K562 (cell line): Measurements from ENCODE around the gene TP73. TPM values are rescaled to one million over a fixed set of nuclear protein-coding genes. Genes with fewer than 3 reads are reported as not detected.

Source experiments
- ATAC-seq: fragments of 200-7000 bp; cut with Tn5 transposase; 3 replicates; pipeline ENCODE4 v1.9.1; 2020; ENCODE audit warnings: moderate library complexity
- BruUV-seq: library from RNA; stranded (reverse); fragments of 400-500 nt; replicated peaks from 2 replicates; lab custom pipeline; 2021; lab: Mats Ljungman, UMichigan
- CTCF ChIA-PET: fragments of 300-600 bp; formaldehyde crosslinking; extraction: SDS; loops from one replicate; lab custom pipeline; 2021; ENCODE audit warnings: low intra/inter-chr PET ratio; lab: Yijun Ruan, JAX
- POLR2A ChIA-PET: fragments of 300-600, 350-650 bp; sonication (Branson Sonifier 250); formaldehyde crosslinking; extraction: SDS; loops from one replicate; lab custom pipeline; 2021; ENCODE audit warnings: antibody characterized with exemption, inconsistent platforms; lab: Yijun Ruan, JAX
- DNase-seq, 4 experiments: peaks; one replicate each; pipeline versions ENCODE4 v3.0.0 to v3.0.0-alpha.2; 2011 to 2018; ENCODE audit warnings: low spot score in 3 of 4, mixed read lengths in 3 of 4; ENCODE audit errors: extremely low read depth in 1 of 4
- FAIRE-seq: peaks from 2 replicates; lab custom pipeline; 2011; peaks lifted over from hg19 to GRCh38; lab: Jason Lieb, UNC
- H2AFZ ChIP-seq: 2 replicates; pipeline ENCODE4 v1.6.0; 2011; ENCODE audit warnings: low read depth, low read length, control low read depth, inconsistent platforms
- H3K27ac ChIP-seq: fragments of 200-600 bp; 3 replicates; pipeline ENCODE4 v1.8.0; 2011; ENCODE audit warnings: low read depth, mild to moderate bottlenecking, control low read depth, inconsistent platforms, low read length, moderate library complexity, mixed read lengths; ENCODE audit errors: extremely low read depth
- H3K27me3 ChIP-seq, 2 experiments: fragments of 300-600 bp in 1 of 2; 2 replicates in 1 of 2; 3 replicates in 1 of 2; pipeline versions ENCODE4 v1.6.0 to v1.8.0; 2011; ENCODE audit warnings: inconsistent platforms in 2 of 2, low read length in 2 of 2, mild to moderate bottlenecking in 1 of 2, mixed read lengths in 1 of 2, moderate library complexity in 1 of 2; ENCODE audit not compliant: control insufficient read depth in 2 of 2, insufficient read depth in 2 of 2
- H3K36me3 ChIP-seq: fragments of 300-600 bp; 3 replicates; pipeline ENCODE4 v1.8.0; 2011; ENCODE audit warnings: mild to moderate bottlenecking, low read length, inconsistent platforms; ENCODE audit not compliant: control insufficient read depth, insufficient read depth
- H3K4me1 ChIP-seq, 2 experiments: fragments of 200-600 bp in 1 of 2; replicated peaks in 1 of 2; 2 replicates in 1 of 2; 3 replicates in 1 of 2; pipeline versions ENCODE4 v1.5.1 to v1.8.0; 2011; ENCODE audit warnings: inconsistent platforms in 2 of 2, low read length in 2 of 2, mild to moderate bottlenecking in 1 of 2, mixed read lengths in 1 of 2, moderate library complexity in 1 of 2; ENCODE audit not compliant: control insufficient read depth in 2 of 2, insufficient read depth in 2 of 2
- H3K4me2 ChIP-seq: 2 replicates; pipeline ENCODE4 v1.6.1; 2011; ENCODE audit warnings: low read length, control low read depth, inconsistent platforms, mixed read lengths; ENCODE audit not compliant: insufficient read depth
- H3K4me3 ChIP-seq: fragments of 200-600 bp; sonication (generic), shearing (Covaris generic); 2 replicates; pipeline ENCODE4 v1.5.1; 2016; ENCODE audit warnings: control low read depth, inconsistent platforms
- H3K79me2 ChIP-seq: fragments of 200-600 bp; 3 replicates; pipeline ENCODE4 v1.8.0; 2011; ENCODE audit warnings: low read length, inconsistent platforms; ENCODE audit not compliant: control insufficient read depth, insufficient read depth
- H3K9ac ChIP-seq, 2 experiments: 2 replicates each; pipeline versions ENCODE4 v1.6.0 to v1.6.1; 2011; ENCODE audit warnings: low read depth in 2 of 2, low read length in 2 of 2, control low read depth in 1 of 2, inconsistent platforms in 1 of 2, mild to moderate bottlenecking in 1 of 2, mixed read lengths in 1 of 2; ENCODE audit not compliant: insufficient read depth in 1 of 2
- H3K9me1 ChIP-seq: one replicate; pipeline ENCODE4 v1.6.0; 2011; ENCODE audit warnings: inconsistent platforms, mild to moderate bottlenecking, low read length, moderate library complexity; ENCODE audit not compliant: control insufficient read depth, insufficient read depth
- H3K9me3 ChIP-seq: replicated peaks from 2 replicates; pipeline ENCODE4 v1.5.1; 2011; ENCODE audit warnings: low read depth, low read length, inconsistent platforms; ENCODE audit not compliant: control insufficient read depth, insufficient read depth
- H4K20me1 ChIP-seq: replicated peaks from 2 replicates; pipeline ENCODE4 v1.6.1; 2011; ENCODE audit warnings: low read length, inconsistent platforms, mixed read lengths; ENCODE audit not compliant: control insufficient read depth, insufficient read depth
- RBFOX2 ChIP-seq: fragments of 200-400 bp; formaldehyde crosslinking; IDR thresholded peaks from 2 replicates; pipeline ENCODE4 v1.6.1; 2017; ENCODE audit warnings: low read depth, mild to moderate bottlenecking, low read length, moderate library complexity
- XRCC4 ChIP-seq: IDR thresholded peaks from one replicate; pipeline ENCODE4 v1.6.1; 2011; ENCODE audit not compliant: insufficient read depth, insufficient read length; ENCODE audit errors: extremely low read depth
- ZNF140 ChIP-seq: fragments of 250-450 bp; sonication (Bioruptor Pico); IDR thresholded peaks from 2 replicates; pipeline ENCODE4 v1.8.0; 2021; ENCODE audit warnings: moderate library complexity, mild to moderate bottlenecking, inconsistent platforms
- WGBS: fragments of 100-300 bp; shearing (Covaris generic); methylation state at CpG from one replicate; pipeline ENCODE4 v1.1.6; 2016; ENCODE audit warnings: low coverage, mixed read lengths; ENCODE audit not compliant: insufficient coverage; ENCODE audit errors: missing lambda C conversion rate; 5-methylcytosine and 5-hydroxymethylcytosine counted together
- in situ Hi-C: fragments of 300-500 bp; cut with MboI; formaldehyde crosslinking; loops from 4 replicates; pipeline ENCODE4 v1.15.0; 2018; ENCODE audit warnings: inconsistent platforms, mixed read lengths
- intact Hi-C: fragments of 100-400 bp; cut with micrococcal nuclease; formaldehyde crosslinking; loops from 2 replicates; pipeline ENCODE4 v1.14.2; 2022
- polyA plus RNA-seq, 8 experiments: library from polyadenylated mRNA; depleted of rRNA in 4 of 8; stranded (reverse) in 5 of 8; unstranded in 3 of 8; fragments of >200 nt; fragmentation: Nextera tagmentation in 2 of 8; fragmentation: Illumina TruSeq in 1 of 8; extraction: Ambion mirVana in 2 of 8; extraction: Trizol in 1 of 8; gene quantifications; 2 replicates each; pipeline versions ENCODE4 v1.2.1 to v1.2.3, GENCODE V29; 2011 to 2014; ENCODE audit warnings: inconsistent platforms in 1 of 8, missing spikeins in 1 of 8
- total RNA-seq, 7 experiments: library from RNA; depleted of rRNA in 6 of 7; stranded (reverse); fragments of >200 nt in 6 of 7; fragmentation: Illumina TruSeq in 2 of 7; extraction: Trizol in 2 of 7; gene quantifications; 2 replicates each; pipeline versions ENCODE4 v1.2.1 to v1.2.3, GENCODE V29; 2011 to 2021; ENCODE audit warnings: low replicate concordance in 1 of 7
- TF ChIP-seq, protein P1 (sequence below): sonication (generic); formaldehyde crosslinking; IDR thresholded peaks from 2 replicates; pipeline ENCODE4 v1.9.0; 2022; ENCODE audit warnings: mild to moderate bottlenecking, missing genetic modification reagents

TP73 gene
- total and polyA plus RNA-seq, 9 of the 15 experiments (the other 6 are each of a cell fraction or from before 2014, with no cell fraction given) = 0.07 to 1.6 (median 0.40) TPM; not detected in 2

GRCh38 chr1:3727825-3728776 lies 75.8 kb downstream of the TP73 start:
- ATAC-seq = no peak
- H3K9me3 ChIP-seq = no peaks in the 10 kb centered on the region
- peaks cover 3% of the 10 kb centered on the region for H3K9me1 ChIP-seq
- H3K79me2 ChIP-seq = no peaks in the 10 kb centered on the region
- peak overlapping the region in 1 of 2 experiments; percentile 54; a peak in 1 of 4 replicates for H3K9ac ChIP-seq
- peaks cover 0 to 52% of the 10 kb centered on the region in 2 experiments; a peak in 2 of 5 replicates for H3K4me1 ChIP-seq
- 23% methylated on average over 29 of the region's 31 CpGs for WGBS
- intact Hi-C loops (no loop called here), in situ Hi-C loops (no loop called here)
- no peak overlapping the region for H3K4me3 ChIP-seq
- peaks cover 7% of the 10 kb centered on the region; the same call in 1 of the 2 replicates for H4K20me1 ChIP-seq
- CTCF ChIA-PET = no interaction called here
- no peak overlapping the region for H3K27ac ChIP-seq
- TF ChIP-seq ZNF140 (no peak), RBFOX2 (0 out of 2 replicates have a peak, but pooled peaks have one; percentile 8), XRCC4 (no peak)
- TF ChIP-seq, protein P1, sequence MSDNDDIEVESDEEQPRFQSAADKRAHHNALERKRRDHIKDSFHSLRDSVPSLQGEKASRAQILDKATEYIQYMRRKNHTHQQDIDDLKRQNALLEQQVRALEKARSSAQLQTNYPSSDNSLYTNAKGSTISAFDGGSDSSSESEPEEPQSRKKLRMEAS (CRISPR knock-in tag) = 0 out of 2 replicates have a peak, but pooled peaks have one; percentile 11
- FAIRE-seq = no peak
- H2AFZ ChIP-seq = 0 out of 2 replicates have a peak overlapping the region, but pooled peaks have one; percentile 44
- POLR2A ChIA-PET = interaction anchor here (0.6 to 1.1 kb wide), 3 partner anchors 8 to 172 kb away, joined by 3 to 5 read pairs (median 4); no protein-coding TSS in a partner anchor
- no TSS peak for BruUV-seq
- peaks cover 13 to 36% of the 10 kb centered on the region in 2 experiments; a peak in 4 of 5 replicates for H3K27me3 ChIP-seq
- DNase-seq = no peak
- H3K36me3 ChIP-seq = no peaks in the 10 kb centered on the region
- no peak overlapping the region for H3K4me2 ChIP-seq
